ENCODE data around the gene KRTAP19-6. TPM values are rescaled to one million over a fixed set of nuclear protein-coding genes. Genes with fewer than 3 reads are reported as not detected.

The KRTAP19-6 gene, protein sequence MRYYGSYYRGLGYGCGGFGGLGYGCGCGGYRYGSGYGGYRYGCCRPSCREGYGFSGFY
- not detected for polyA plus RNA-seq (2013, experiment 1 of 2)
- not detected for polyA plus RNA-seq (2013, experiment 2 of 2)

DNA sequence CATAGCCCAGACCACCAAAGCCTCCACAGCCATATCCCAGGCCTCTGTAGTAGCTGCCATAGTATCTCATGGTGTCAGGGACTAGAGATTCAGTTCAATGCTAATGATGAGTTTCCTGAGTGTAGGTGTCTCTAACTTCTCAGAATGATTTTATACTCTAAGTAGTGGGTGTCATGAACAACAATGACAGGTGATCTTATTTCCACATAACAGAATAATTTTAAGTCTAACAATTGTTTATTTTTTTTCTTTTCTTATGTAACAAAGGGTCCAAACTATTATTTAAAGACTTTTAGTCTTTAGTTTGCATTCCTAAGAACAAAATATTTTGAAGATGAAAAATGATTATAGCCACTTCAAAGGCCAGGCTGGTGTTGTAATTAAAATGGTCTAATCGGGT lies at the start of gene KRTAP19-6:
TSS of gene KRTAP19-6 (minus strand) at position 101 of the 400 bp plus-strand sequence. CDS start at position 70, 31 bp downstream.
- no peaks in the 10 kb centered on the region for H3K9me3 ChIP-seq (ENCODE audit: control insufficient read depth, low read length)
- no CpG with 5 or more reads among the region's 1 CpG for WGBS, 2 experiments (ENCODE audit: insufficient coverage in 2 of 2)
- no peaks in the 10 kb centered on the region for H3K36me3 ChIP-seq (ENCODE audit: control insufficient read depth, insufficient read depth, low read length)
- H3K4me3 ChIP-seq (ENCODE audit: extremely low read depth, insufficient read depth, low read length, poor library complexity, severe bottlenecking), result no peak within 1 kb of the TSS
- H3K27ac ChIP-seq (ENCODE audit: low read depth, low read length, severe bottlenecking), result no peak within 1 kb of the TSS
- no peaks in the 10 kb centered on the region for H3K4me1 ChIP-seq (ENCODE audit: control insufficient read depth, insufficient read depth, low read length, poor library complexity, severe bottlenecking)

DNA sequence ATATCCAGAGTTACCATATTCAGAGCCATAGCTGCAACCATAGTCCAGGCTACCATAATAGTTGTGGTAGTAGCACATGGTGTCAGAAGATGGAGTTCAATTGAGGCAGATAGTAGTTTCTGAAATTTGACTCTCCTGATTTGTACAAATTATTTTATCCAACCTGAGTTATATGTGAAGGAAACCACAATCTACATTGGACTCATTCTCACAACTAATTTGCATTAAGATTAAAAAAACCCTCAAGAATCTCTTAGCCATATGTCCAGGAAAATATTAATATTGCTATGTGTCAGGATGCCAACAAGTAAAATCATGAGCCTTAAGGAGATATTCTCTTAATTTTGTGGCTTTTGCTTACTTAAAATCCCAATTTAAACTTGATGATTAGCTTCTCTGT lies 48.6 kb upstream of the KRTAP19-6 start, which contains the start of gene KRTAP22-2:
TSS of gene KRTAP22-2 (minus strand) at position 101 of the 400 bp plus-strand sequence.
- no peaks in the 10 kb centered on the region for H3K9me3 ChIP-seq (ENCODE audit: control insufficient read depth, low read length)
- no peaks in the 10 kb centered on the region for H3K4me1 ChIP-seq (ENCODE audit: control insufficient read depth, insufficient read depth, low read length, poor library complexity, severe bottlenecking)
- no peak within 1 kb of the TSS for H3K4me3 ChIP-seq (ENCODE audit: extremely low read depth, insufficient read depth, low read length, poor library complexity, severe bottlenecking)
- no peak within 1 kb of the TSS for H3K27ac ChIP-seq (ENCODE audit: low read depth, low read length, severe bottlenecking)
- H3K36me3 ChIP-seq (ENCODE audit: control insufficient read depth, insufficient read depth, low read length), result no peaks in the 10 kb centered on the region

DNA sequence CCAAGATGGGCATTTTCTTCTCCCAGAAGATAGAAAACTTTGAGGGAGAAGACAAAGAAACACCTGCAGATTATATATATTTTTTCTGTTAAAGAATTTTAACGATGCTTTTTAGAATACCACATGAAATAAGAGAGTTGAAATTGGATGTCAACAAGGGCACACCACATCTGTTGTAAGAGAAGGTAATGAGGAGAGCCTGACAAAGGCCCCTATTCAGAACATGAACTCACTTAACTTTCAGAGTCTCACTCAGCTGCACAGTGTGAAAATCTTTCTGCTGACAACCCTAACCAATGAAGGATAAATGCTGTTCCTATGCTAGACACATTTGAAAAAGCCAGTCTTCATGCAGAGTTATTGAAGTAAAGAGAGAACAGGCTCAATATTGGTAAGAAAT lies 41.2 kb upstream of the KRTAP19-6 start:
- no peaks in the 10 kb centered on the region for H3K9me3 ChIP-seq (ENCODE audit: control insufficient read depth, low read length)
- H3K4me3 ChIP-seq (ENCODE audit: extremely low read depth, insufficient read depth, low read length, poor library complexity, severe bottlenecking), result no peak overlapping the region
- WGBS, 2 experiments (ENCODE audit: insufficient coverage in 2 of 2), result no CpG with 5 or more reads among the region's 1 CpG
- H3K36me3 ChIP-seq (ENCODE audit: control insufficient read depth, insufficient read depth, low read length), result no peaks in the 10 kb centered on the region
- no peak overlapping the region for H3K27ac ChIP-seq (ENCODE audit: low read depth, low read length, severe bottlenecking)
- H3K4me1 ChIP-seq (ENCODE audit: control insufficient read depth, insufficient read depth, low read length, poor library complexity, severe bottlenecking), result no peaks in the 10 kb centered on the region

DNA sequence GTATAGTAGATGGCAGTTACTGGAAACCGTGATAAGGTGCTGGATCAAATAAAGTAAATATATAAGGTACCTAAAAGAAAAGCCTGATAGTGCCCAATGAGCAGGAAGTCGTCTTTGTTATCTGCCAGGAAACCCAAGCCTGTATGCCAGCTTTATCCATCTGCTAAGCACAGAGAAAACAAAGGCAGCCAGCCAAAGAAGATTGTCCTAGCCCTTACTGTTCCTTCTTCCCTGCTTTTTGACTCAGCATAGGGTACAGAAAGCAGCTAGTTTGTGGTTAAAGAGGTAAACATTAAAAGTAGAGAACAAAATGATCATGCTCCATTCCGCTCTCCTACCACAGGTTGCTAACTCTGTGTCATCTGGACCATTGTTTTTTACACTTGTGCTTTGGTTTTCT lies 38.5 kb upstream of the KRTAP19-6 start:
- Histone ChIP-seq H3K27ac (ENCODE audit: low read depth, low read length, severe bottlenecking) (no peak overlapping the region), H3K4me3 (ENCODE audit: extremely low read depth, insufficient read depth, low read length, poor library complexity, severe bottlenecking) (no peak overlapping the region)
- WGBS, 2 experiments (ENCODE audit: insufficient coverage in 2 of 2), result 72% methylated on average over 2 of the region's 3 CpGs; no CpG with 5 or more reads in 1 of the 2 experiments

DNA sequence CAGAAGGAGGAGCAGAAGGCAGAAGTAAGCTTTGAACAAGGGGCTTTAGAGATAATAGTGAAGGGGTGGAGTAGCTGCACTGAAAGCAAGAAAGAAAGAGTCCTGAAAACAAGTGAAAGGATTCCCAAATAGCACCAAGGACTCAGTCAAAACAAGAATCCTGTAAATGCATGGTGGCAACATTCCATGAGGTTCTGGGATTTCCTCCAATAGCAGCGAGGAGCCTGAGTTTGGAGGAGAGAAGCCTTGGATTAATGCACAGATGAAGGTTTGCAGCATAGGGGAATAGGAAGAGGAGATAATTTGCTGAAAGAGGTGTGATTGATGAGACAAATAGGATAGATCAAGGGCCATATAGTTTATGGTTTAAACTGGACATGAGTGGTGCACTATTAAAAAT lies 37.7 kb upstream of the KRTAP19-6 start:
- H3K4me3 ChIP-seq (ENCODE audit: extremely low read depth, insufficient read depth, low read length, poor library complexity, severe bottlenecking), result no peak overlapping the region
- no peak overlapping the region for H3K27ac ChIP-seq (ENCODE audit: low read depth, low read length, severe bottlenecking)
- H3K4me1 ChIP-seq (ENCODE audit: control insufficient read depth, insufficient read depth, low read length, poor library complexity, severe bottlenecking), result no peaks in the 10 kb centered on the region
- no peaks in the 10 kb centered on the region for H3K9me3 ChIP-seq (ENCODE audit: control insufficient read depth, low read length)
- WGBS, 2 experiments (ENCODE audit: insufficient coverage in 2 of 2), result 67 to 69% methylated on average over 1 of the region's 1 CpG
- no peaks in the 10 kb centered on the region for H3K36me3 ChIP-seq (ENCODE audit: control insufficient read depth, insufficient read depth, low read length)

More for the DNA sequence above, 38.5 kb upstream of the KRTAP19-6 start:
- no peaks in the 10 kb centered on the region for H3K9me3 ChIP-seq (ENCODE audit: control insufficient read depth, low read length)
- H3K36me3 ChIP-seq (ENCODE audit: control insufficient read depth, insufficient read depth, low read length), result no peaks in the 10 kb centered on the region
- H3K4me1 ChIP-seq (ENCODE audit: control insufficient read depth, insufficient read depth, low read length, poor library complexity, severe bottlenecking), result no peaks in the 10 kb centered on the region

DNA sequence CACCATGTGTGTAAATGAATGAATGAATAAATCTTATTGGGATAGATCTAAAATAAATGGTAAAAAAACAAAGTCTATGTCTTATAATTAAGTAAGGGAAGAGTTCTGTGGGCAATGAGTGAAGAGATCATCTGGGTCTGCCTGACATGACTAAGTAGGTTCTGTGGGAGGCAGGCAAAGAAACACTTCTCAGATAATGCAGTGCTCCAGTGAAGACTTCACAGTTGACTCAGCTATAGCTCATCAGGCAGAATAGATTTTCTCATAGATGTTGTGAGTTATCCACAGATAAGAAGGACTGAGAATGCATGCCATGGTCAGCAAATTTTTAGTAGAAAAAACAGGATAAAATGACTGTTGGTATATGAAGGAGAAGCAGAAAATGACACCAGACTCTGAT lies 36.1 kb upstream of the KRTAP19-6 start:
- Histone ChIP-seq H3K4me1 (ENCODE audit: control insufficient read depth, insufficient read depth, low read length, poor library complexity, severe bottlenecking) (no peaks in the 10 kb centered on the region), H3K36me3 (ENCODE audit: control insufficient read depth, insufficient read depth, low read length) (no peaks in the 10 kb centered on the region), H3K9me3 (ENCODE audit: control insufficient read depth, low read length) (no peaks in the 10 kb centered on the region), H3K27ac (ENCODE audit: low read depth, low read length, severe bottlenecking) (no peak overlapping the region), H3K4me3 (ENCODE audit: extremely low read depth, insufficient read depth, low read length, poor library complexity, severe bottlenecking) (no peak overlapping the region)

DNA sequence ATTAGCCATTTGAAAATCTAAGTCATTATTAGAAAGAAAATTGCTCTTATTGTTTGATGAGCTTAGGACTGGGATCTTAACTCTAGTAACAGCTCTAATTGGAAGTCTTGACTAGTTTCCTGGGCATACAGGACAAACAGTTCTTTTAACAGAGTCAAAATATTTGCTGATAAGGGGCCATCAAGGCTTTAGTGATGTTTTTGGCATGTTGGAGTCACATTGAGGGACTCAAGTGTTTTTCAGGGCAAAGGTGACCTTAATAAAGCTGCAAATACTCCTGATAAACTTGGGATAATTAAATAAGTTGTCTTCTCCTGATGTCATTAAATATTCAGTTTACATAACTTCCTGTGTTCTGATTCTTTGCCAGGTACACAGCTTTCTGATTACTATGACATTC lies 26.0 kb upstream of the KRTAP19-6 start:
- Histone ChIP-seq H3K36me3 (ENCODE audit: control insufficient read depth, insufficient read depth, low read length) (no peaks in the 10 kb centered on the region), H3K4me3 (ENCODE audit: extremely low read depth, insufficient read depth, low read length, poor library complexity, severe bottlenecking) (no peak overlapping the region), H3K4me1 (ENCODE audit: control insufficient read depth, insufficient read depth, low read length, poor library complexity, severe bottlenecking) (no peaks in the 10 kb centered on the region), H3K9me3 (ENCODE audit: control insufficient read depth, low read length) (no peaks in the 10 kb centered on the region), H3K27ac (ENCODE audit: low read depth, low read length, severe bottlenecking) (no peak overlapping the region)

DNA sequence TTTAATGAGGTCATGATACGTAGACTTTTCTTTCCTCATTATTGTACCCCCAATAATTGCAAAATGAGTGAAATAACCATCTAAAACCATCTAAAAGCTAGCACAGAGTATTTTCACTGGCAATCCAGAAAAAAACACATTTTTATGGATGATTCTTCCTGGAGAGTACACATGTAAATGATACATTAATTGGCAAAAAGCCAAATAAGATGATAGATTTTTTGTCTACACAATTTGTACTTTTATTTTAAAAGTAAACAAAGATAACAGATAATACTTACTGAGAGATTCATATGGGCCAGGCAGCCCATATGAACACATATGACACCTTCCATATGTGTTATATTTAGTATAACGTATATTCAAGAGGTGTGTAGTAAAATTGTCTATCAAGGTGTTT lies 22.0 kb upstream of the KRTAP19-6 start:
- WGBS, 2 experiments (ENCODE audit: insufficient coverage in 2 of 2), result 89 to 100% methylated on average over 1 of the region's 2 CpGs
- Histone ChIP-seq H3K4me1 (ENCODE audit: control insufficient read depth, insufficient read depth, low read length, poor library complexity, severe bottlenecking) (no peaks in the 10 kb centered on the region), H3K27ac (ENCODE audit: low read depth, low read length, severe bottlenecking) (no peak overlapping the region), H3K4me3 (ENCODE audit: extremely low read depth, insufficient read depth, low read length, poor library complexity, severe bottlenecking) (no peak overlapping the region), H3K36me3 (ENCODE audit: control insufficient read depth, insufficient read depth, low read length) (no peaks in the 10 kb centered on the region), H3K9me3 (ENCODE audit: control insufficient read depth, low read length) (no peaks in the 10 kb centered on the region)

DNA sequence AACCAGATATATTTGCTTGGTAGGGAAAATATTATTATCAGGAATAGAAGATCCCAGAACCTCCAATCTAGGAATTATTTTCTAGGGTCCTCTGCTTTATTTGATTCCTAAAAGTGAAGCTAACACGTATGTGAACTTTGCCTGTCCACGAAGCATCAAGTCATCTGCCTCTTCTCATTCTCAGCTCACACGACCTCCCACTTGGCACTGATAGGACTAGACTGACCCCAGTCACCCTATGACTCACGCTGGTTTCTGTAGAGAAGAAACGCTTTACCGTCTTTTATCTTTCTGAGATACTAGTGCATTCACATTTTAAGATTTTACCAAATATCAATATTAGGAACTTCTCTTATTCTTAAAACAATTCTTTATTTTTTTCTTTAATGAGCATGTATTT lies 21.4 kb upstream of the KRTAP19-6 start:
- Histone ChIP-seq H3K9me3 (ENCODE audit: control insufficient read depth, low read length) (no peaks in the 10 kb centered on the region), H3K4me3 (ENCODE audit: extremely low read depth, insufficient read depth, low read length, poor library complexity, severe bottlenecking) (no peak overlapping the region), H3K4me1 (ENCODE audit: control insufficient read depth, insufficient read depth, low read length, poor library complexity, severe bottlenecking) (no peaks in the 10 kb centered on the region), H3K27ac (ENCODE audit: low read depth, low read length, severe bottlenecking) (no peak overlapping the region), H3K36me3 (ENCODE audit: control insufficient read depth, insufficient read depth, low read length) (no peaks in the 10 kb centered on the region)
- WGBS, 2 experiments (ENCODE audit: insufficient coverage in 2 of 2), result 50 to 53% methylated on average over 3 to 4 of the region's 6 CpGs

DNA sequence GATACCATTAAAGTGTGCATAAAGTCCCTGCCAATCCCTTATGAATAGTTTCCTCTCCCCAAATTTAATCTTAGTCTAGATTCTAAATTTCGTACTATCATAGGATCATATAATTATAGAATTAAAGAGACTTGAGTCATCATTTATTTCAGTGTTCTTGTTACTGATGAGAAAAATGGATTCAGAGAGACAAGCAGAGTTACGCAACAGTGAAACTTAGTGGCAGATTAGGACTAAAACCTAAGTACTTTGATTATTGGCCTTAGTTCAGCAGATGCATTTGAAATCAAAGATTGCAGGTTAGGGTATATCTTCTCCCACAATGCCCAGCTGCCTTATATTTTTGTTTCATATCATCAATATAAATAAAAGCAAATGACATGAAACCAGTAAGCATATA lies 20.3 kb upstream of the KRTAP19-6 start:
- Histone ChIP-seq H3K36me3 (ENCODE audit: control insufficient read depth, insufficient read depth, low read length) (no peaks in the 10 kb centered on the region), H3K27ac (ENCODE audit: low read depth, low read length, severe bottlenecking) (no peak overlapping the region), H3K9me3 (ENCODE audit: control insufficient read depth, low read length) (no peaks in the 10 kb centered on the region), H3K4me1 (ENCODE audit: control insufficient read depth, insufficient read depth, low read length, poor library complexity, severe bottlenecking) (no peaks in the 10 kb centered on the region), H3K4me3 (ENCODE audit: extremely low read depth, insufficient read depth, low read length, poor library complexity, severe bottlenecking) (no peak overlapping the region)
- 78 to 100% methylated on average over 1 of the region's 2 CpGs for WGBS, 2 experiments (ENCODE audit: insufficient coverage in 2 of 2)

DNA sequence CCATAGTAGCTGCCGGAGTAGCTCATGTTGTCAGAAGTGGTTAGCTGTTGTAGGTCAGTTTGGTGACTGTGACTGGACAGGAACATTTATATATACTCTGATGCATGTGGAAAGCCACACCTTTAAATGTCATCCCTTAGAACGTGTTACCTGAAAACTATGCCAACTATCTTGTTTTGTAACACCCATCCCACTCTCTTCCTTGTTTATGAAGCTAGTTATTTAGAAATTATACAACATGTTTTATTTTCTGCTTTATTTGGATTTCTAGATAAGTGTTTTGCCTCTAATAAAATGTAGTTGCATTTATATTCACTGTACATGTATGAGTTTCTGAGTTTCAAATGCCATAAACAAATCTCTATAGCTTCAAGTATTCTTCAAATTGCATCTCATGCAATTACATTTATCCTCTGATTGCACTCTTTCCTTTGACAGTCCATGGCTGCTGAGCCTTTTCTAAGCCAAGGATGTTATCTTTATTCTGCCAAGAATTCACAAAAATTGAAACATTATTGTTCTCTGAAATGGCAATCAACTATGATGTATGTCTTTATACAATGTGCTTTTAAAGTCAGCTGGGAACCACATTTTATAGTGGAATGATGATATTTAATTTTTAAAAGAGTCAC lies 19.7 kb upstream of the KRTAP19-6 start, which contains the start of gene KRTAP19-7:
TSS of gene KRTAP19-7 (minus strand) at position 51 of the 632 bp plus-strand sequence. CDS start at position 26, 25 bp downstream.
- no CpG with 5 or more reads among the region's 2 CpGs for WGBS, 2 experiments (ENCODE audit: insufficient coverage in 2 of 2)
- Histone ChIP-seq H3K27ac (ENCODE audit: low read depth, low read length, severe bottlenecking) (no peak within 1 kb of the TSS), H3K9me3 (ENCODE audit: control insufficient read depth, low read length) (no peaks in the 10 kb centered on the region), H3K36me3 (ENCODE audit: control insufficient read depth, insufficient read depth, low read length) (no peaks in the 10 kb centered on the region), H3K4me1 (ENCODE audit: control insufficient read depth, insufficient read depth, low read length, poor library complexity, severe bottlenecking) (no peaks in the 10 kb centered on the region), H3K4me3 (ENCODE audit: extremely low read depth, insufficient read depth, low read length, poor library complexity, severe bottlenecking) (no peak within 1 kb of the TSS)

Measured in mesodermal cell (in vitro differentiated cells).